ENCODE data around the gene CRIP1.

The CRIP1 gene

GRCh38 chr14:105532735-105533141 lies 46.1 kb downstream of the CRIP1 start:
- Mint-ChIP-seq H3K4me1 (peaks cover 43% of the 10 kb centered on the region), H3K27me3 (peaks cover 15% of the 10 kb centered on the region), H3K4me3 (no peak overlapping the region), H3K27ac (no peak overlapping the region), H3K9me3 (no peaks in the 10 kb centered on the region)
- DNase-seq, result no peak
- no peak for ATAC-seq

- peaks cover 42% of the 10 kb centered on the region for H3K4me1 Mint-ChIP-seq
- H3K27ac Mint-ChIP-seq, result no peak overlapping the region
- DNase-seq (no peak), ATAC-seq (no peak)
- no peaks in the 10 kb centered on the region for H3K9me3 Mint-ChIP-seq
- no peak overlapping the region for H3K4me3 Mint-ChIP-seq
- peaks cover 19% of the 10 kb centered on the region for H3K27me3 Mint-ChIP-seq
Observed at GRCh38 chr14:105533391-105533790, 46.7 kb downstream of the CRIP1 start.

GRCh38 chr14:105533811-105534498 lies 47.3 kb downstream of the CRIP1 start:
- no peak overlapping the region for H3K4me3 Mint-ChIP-seq
- no peaks in the 10 kb centered on the region for H3K9me3 Mint-ChIP-seq
- no peak overlapping the region for H3K27ac Mint-ChIP-seq
- no peak for DNase-seq
- peaks cover 24% of the 10 kb centered on the region for H3K27me3 Mint-ChIP-seq
- peaks cover 43% of the 10 kb centered on the region for H3K4me1 Mint-ChIP-seq
- ATAC-seq, result no peak

GRCh38 chr14:105534586-105534985 lies 47.9 kb downstream of the CRIP1 start:
- H3K27ac Mint-ChIP-seq, result no peak overlapping the region
- DNase-seq, result no peak
- no peak for ATAC-seq
- peaks cover 27% of the 10 kb centered on the region for H3K27me3 Mint-ChIP-seq
- no peaks in the 10 kb centered on the region for H3K9me3 Mint-ChIP-seq
- H3K4me1 Mint-ChIP-seq, result peaks cover 39% of the 10 kb centered on the region
- no peak overlapping the region for H3K4me3 Mint-ChIP-seq

- Mint-ChIP-seq H3K4me1 (peaks cover 26% of the 10 kb centered on the region), H3K4me3 (no peak overlapping the region), H3K27ac (no peak overlapping the region), H3K9me3 (no peaks in the 10 kb centered on the region), H3K27me3 (peaks cover 34% of the 10 kb centered on the region)
- DNase-seq (no peak), ATAC-seq (no peak)
Observed at GRCh38 chr14:105536051-105536450, 49.4 kb downstream of the CRIP1 start.

- DNase-seq, result no peak
- no peaks in the 10 kb centered on the region for H3K9me3 Mint-ChIP-seq
- ATAC-seq, result no peak
- no peak overlapping the region for H3K4me3 Mint-ChIP-seq
- H3K27me3 Mint-ChIP-seq, result peaks cover 43% of the 10 kb centered on the region
- peaks cover 18% of the 10 kb centered on the region for H3K4me1 Mint-ChIP-seq
- H3K27ac Mint-ChIP-seq, result no peak overlapping the region
Observed at GRCh38 chr14:105536691-105537579, 50.2 kb downstream of the CRIP1 start.

GRCh38 chr14:105537580-105538474 lies 51.1 kb downstream of the CRIP1 start:
- Mint-ChIP-seq H3K4me1 (peaks cover 9% of the 10 kb centered on the region), H3K4me3 (peak overlapping the region in 1 of 2 donors; percentile 35), H3K27ac (no peak overlapping the region), H3K27me3 (peaks cover 46% of the 10 kb centered on the region), H3K9me3 (peaks cover 0 to 4% of the 10 kb centered on the region in 2 donors)
- ATAC-seq, result peak; percentile 85
- DNase-seq, result peak; percentile 70 to 73

All from stimulated activated naive CD8-positive, alpha-beta T cell treated with anti-CD3 and anti-CD28 coated beads, Interleukin-15, amount 100 ng/mL, for 72 hours (primary cell).